ENCODE results near the gene RBM7. TPM values are rescaled to one million over a fixed set of nuclear protein-coding genes. Genes with fewer than 3 reads are reported as not detected.

Gene RBM7
- total and polyA plus RNA-seq, 2 donors (not counting 3 experiments of a cell fraction or from before 2014, with no cell fraction given) = 16.4 to 38.4 TPM

DNA sequence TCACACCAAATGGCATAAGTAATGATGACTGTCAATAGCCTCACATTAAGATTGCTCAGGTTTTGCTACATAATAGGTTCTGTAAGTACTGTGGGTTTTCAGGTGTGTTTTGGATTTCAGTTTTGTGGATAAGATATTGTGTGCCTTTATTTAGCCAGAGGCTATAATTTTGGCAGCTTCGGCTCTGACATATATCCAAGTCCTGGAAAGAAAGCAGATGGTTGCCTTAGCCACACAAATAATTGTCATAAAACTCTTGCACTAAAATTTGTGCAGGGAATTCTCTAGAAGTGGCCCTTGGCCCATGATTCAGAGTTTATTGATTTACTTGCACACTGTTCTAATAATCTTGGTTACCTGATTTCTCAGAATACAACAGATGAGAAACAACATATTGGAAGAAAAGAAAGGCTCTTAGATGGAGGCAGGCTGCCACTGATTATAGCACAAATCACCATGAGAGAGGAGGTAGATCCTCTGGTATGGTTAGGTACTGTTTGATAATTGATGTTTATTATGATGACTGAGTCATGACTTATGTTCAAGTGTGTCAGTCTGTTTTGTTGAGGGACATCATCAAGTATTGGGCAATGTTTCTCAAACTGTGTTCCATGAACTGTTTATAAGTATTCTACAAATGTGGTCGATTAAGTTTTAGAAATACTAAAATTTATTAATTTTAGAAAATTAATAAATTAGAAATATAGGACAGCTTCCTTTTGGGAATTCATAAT is 48.5 kb downstream of the RBM7 start:
- Histone ChIP-seq H3K9ac (replicated peaks; ENCODE audit: extremely low read depth, insufficient read depth, low read length) (no peak overlapping the region), H3K27ac (ENCODE audit: insufficient read depth, low read depth, low read length) (no peak overlapping the region), H2AFZ (ENCODE audit: low read depth, low read length) (no peak overlapping the region), H3K79me2 (ENCODE audit: control insufficient read depth, insufficient read depth, low read length) (peaks cover 40% of the 10 kb centered on the region), H3K4me3 (replicated peaks in 1 of 3; ENCODE audit: insufficient read depth in 1 of 3, low read depth in 1 of 3, low read length in 3 of 3) (no peak overlapping the region), H3K36me3 (ENCODE audit: control insufficient read depth in 2 of 2, extremely low read depth in 1 of 2, insufficient read depth in 2 of 2, low read length in 2 of 2) (peaks cover 12 to 25% of the 10 kb centered on the region in 2 experiments), H4K20me1 (replicated peaks; ENCODE audit: control insufficient read depth, extremely low read depth, insufficient read depth, low read length) (no peaks in the 10 kb centered on the region), H3K4me2 (ENCODE audit: insufficient read depth, low read length) (no peak overlapping the region), H3K9me1 (replicated peaks; ENCODE audit: control insufficient read depth, extremely low read depth, insufficient read depth, low read length) (no peaks in the 10 kb centered on the region), H3K27me3 (ENCODE audit: control insufficient read depth in 2 of 2, insufficient read depth in 2 of 2, low read length in 2 of 2) (no peaks in the 10 kb centered on the region), H3K9me3 (replicated peaks; ENCODE audit: control insufficient read depth, insufficient read depth, low read length) (no peaks in the 10 kb centered on the region), H3K4me1 (ENCODE audit: control insufficient read depth, extremely low read depth, insufficient read depth, low read length) (no peaks in the 10 kb centered on the region)
- CTCF ChIA-PET = interaction anchor here (1.3 to 1.5 kb wide), 2 partner anchors 8 to 108 kb away, joined by 3 to 4 read pairs; no protein-coding TSS in a partner anchor
- no peak for TF ChIP-seq MYC (IDR thresholded peaks at IDR 0.05; ENCODE audit: low read depth, low read length)
- TF ChIP-seq, protein P1, sequence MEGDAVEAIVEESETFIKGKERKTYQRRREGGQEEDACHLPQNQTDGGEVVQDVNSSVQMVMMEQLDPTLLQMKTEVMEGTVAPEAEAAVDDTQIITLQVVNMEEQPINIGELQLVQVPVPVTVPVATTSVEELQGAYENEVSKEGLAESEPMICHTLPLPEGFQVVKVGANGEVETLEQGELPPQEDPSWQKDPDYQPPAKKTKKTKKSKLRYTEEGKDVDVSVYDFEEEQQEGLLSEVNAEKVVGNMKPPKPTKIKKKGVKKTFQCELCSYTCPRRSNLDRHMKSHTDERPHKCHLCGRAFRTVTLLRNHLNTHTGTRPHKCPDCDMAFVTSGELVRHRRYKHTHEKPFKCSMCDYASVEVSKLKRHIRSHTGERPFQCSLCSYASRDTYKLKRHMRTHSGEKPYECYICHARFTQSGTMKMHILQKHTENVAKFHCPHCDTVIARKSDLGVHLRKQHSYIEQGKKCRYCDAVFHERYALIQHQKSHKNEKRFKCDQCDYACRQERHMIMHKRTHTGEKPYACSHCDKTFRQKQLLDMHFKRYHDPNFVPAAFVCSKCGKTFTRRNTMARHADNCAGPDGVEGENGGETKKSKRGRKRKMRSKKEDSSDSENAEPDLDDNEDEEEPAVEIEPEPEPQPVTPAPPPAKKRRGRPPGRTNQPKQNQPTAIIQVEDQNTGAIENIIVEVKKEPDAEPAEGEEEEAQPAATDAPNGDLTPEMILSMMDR (IDR thresholded peaks at IDR 0.05; ENCODE audit: extremely low read depth in 1 of 2, insufficient read depth in 1 of 2, low read depth in 1 of 2, low read length in 2 of 2) = no peak
- TF ChIP-seq POLR2A (IDR thresholded peaks at IDR 0.05; ENCODE audit: low read depth, low read length) = no peak
- TF ChIP-seq, protein P2, sequence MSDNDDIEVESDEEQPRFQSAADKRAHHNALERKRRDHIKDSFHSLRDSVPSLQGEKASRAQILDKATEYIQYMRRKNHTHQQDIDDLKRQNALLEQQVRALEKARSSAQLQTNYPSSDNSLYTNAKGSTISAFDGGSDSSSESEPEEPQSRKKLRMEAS (IDR thresholded peaks at IDR 0.05; ENCODE audit: insufficient read depth, insufficient read length) = no peak
- TF ChIP-seq GATA2 (IDR thresholded peaks at IDR 0.05; ENCODE audit: insufficient read depth, insufficient read length, low read depth, low read length) = no peak
- no peak for TF ChIP-seq EZH2 (IDR thresholded peaks at IDR 0.05; ENCODE audit: borderline replicate concordance, low read depth, low read length, severe bottlenecking)
- no peak for TF ChIP-seq JUN (IDR thresholded peaks at IDR 0.05; ENCODE audit: borderline replicate concordance, insufficient read depth, insufficient read length, low read depth)
- no peak for TF ChIP-seq POLR2AphosphoS5 (IDR thresholded peaks at IDR 0.05; ENCODE audit: insufficient read depth, low read depth, low read length)
- no peak for TF ChIP-seq FOS (IDR thresholded peaks at IDR 0.05; ENCODE audit: borderline replicate concordance, insufficient read depth, low read length)
- no peak for DNase-seq (ENCODE audit: low read depth, low spot score)
- POLR2A ChIA-PET = no interaction called here
- BruUV-seq (replicated peaks) = no TSS peak
- intact Hi-C loops (cut with micrococcal nuclease) = no loop called here
- dilution Hi-C loops (cut with MboI; ENCODE audit: extremely low pct_ligation_motif_present, low sequenced_read_pairs) = no loop called here
- FAIRE-seq = no peak
